H1 (cell line): Measurements from ENCODE around the gene PRMT3. TPM values are rescaled to one million over a fixed set of nuclear protein-coding genes. Genes with fewer than 3 reads are reported as not detected.

Experiments
- JUN ChIP-seq: IDR thresholded peaks from 2 replicates; pipeline ENCODE4 v1.6.1; 2011; ENCODE audit warnings: low read depth, mild to moderate bottlenecking, improper control_type of control experiment, low read length
- KDM1A ChIP-seq: fragments of 200-600, 300-600 bp; sonication (generic); IDR thresholded peaks from 2 replicates; pipeline ENCODE4 v1.7.1; 2016; ENCODE audit warnings: mild to moderate bottlenecking, low read length, borderline replicate concordance
- SAP30 ChIP-seq: fragments of 300-600 bp; sonication (generic); IDR thresholded peaks from 2 replicates; pipeline ENCODE4 v1.7.1; 2012; ENCODE audit warnings: low read length, moderate library complexity, mild to moderate bottlenecking, inconsistent platforms; ENCODE audit not compliant: insufficient read depth, insufficient replicate concordance
- SIX5 ChIP-seq: IDR thresholded peaks from 2 replicates; pipeline ENCODE4 v1.6.1; 2011; ENCODE audit warnings: mild to moderate bottlenecking, low read depth, low read length
- polyA plus RNA-seq, 7 experiments: library from polyadenylated mRNA; depleted of rRNA in 3 of 7; stranded (reverse) in 5 of 7; unstranded in 2 of 7; fragments of >200 nt in 5 of 7; fragments of 200-250 nt in 2 of 7; gene quantifications; 1 replicate in 5 of 7; 2 replicates in 1 of 7; 4 replicates in 1 of 7; pipeline versions ENCODE4 v1.2.1 to v1.2.3, GENCODE V29; 2011 to 2013; ENCODE audit warnings: missing spikeins in 2 of 7, mixed read lengths in 2 of 7
- total RNA-seq: library from RNA; stranded (reverse); fragmentation: NEBNext Ultra II Directional; extraction: Animal tissue kit (Norgen Biotek cat#: 25700); gene quantifications from 2 replicates; pipeline ENCODE4 v1.2.1, GENCODE V29; 2021
- TF ChIP-seq, protein P1 (sequence below): IDR thresholded peaks from 2 replicates; pipeline ENCODE4 v1.6.1; 2012; ENCODE audit warnings: inconsistent platforms

PRMT3 gene
- total and polyA plus RNA-seq, 2 of the 8 experiments (the other 6 are each of a cell fraction or from before 2014, with no cell fraction given): 11.2 to 26.5 TPM

DNA sequence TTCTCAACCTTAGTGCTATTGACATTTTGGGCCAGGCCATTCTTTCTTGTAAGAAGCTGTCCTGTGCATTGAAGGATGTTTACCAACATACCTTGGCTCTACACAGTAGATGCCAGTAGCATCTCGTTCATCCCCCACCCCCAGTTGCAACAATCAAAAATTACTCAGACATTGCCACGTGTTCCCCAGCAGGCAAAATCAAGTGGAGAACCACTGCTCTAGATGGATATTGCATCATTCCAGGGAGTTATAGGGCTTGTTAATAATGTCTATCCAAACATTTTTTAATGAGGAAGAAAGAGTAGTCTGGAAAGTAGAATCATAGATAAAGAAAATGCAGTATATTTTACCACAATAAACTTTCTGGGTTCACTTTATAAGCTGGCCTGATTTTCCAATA lies 64.1 kb downstream of the PRMT3 start (continued):
- TF ChIP-seq SAP30: no peak
- no peak for TF ChIP-seq KDM1A
- TF ChIP-seq JUN: no peak
- no peak for TF ChIP-seq SIX5
- TF ChIP-seq, protein P1, sequence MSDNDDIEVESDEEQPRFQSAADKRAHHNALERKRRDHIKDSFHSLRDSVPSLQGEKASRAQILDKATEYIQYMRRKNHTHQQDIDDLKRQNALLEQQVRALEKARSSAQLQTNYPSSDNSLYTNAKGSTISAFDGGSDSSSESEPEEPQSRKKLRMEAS: no peak
- TF ChIP-seq, all 59 proteins: peak for 0
